Measurements from ENCODE around the gene FOXL2NB.

The FOXL2NB gene

GRCh38 chr3:138935863-138936740 lies 10.9 kb upstream of the FOXL2NB start:
- TF ChIP-seq EZH2phosphoT487 (IDR thresholded peaks at IDR 0.05; ENCODE audit: borderline replicate concordance, low read length) = no peak
- TF ChIP-seq, protein P1, sequence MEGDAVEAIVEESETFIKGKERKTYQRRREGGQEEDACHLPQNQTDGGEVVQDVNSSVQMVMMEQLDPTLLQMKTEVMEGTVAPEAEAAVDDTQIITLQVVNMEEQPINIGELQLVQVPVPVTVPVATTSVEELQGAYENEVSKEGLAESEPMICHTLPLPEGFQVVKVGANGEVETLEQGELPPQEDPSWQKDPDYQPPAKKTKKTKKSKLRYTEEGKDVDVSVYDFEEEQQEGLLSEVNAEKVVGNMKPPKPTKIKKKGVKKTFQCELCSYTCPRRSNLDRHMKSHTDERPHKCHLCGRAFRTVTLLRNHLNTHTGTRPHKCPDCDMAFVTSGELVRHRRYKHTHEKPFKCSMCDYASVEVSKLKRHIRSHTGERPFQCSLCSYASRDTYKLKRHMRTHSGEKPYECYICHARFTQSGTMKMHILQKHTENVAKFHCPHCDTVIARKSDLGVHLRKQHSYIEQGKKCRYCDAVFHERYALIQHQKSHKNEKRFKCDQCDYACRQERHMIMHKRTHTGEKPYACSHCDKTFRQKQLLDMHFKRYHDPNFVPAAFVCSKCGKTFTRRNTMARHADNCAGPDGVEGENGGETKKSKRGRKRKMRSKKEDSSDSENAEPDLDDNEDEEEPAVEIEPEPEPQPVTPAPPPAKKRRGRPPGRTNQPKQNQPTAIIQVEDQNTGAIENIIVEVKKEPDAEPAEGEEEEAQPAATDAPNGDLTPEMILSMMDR (IDR thresholded peaks at IDR 0.05; ENCODE audit: low read depth, low read length, poor library complexity, severe bottlenecking) = peak; percentile 74
- Histone ChIP-seq H3K4me3 (ENCODE audit: low read length) (peak overlapping the region; percentile 54), H3K79me2 (ENCODE audit: control insufficient read depth, low read length) (no peaks in the 10 kb centered on the region), H3K27ac (ENCODE audit: low read depth, low read length) (no peak overlapping the region), H3K4me1 (ENCODE audit: control insufficient read depth, low read length) (peaks cover 4% of the 10 kb centered on the region; the same call in 1 of the 2 replicates), H3K27me3 (ENCODE audit: control insufficient read depth, low read length) (peaks cover 51% of the 10 kb centered on the region), H3K4me2 (ENCODE audit: low read length) (peak overlapping the region; percentile 50), H4K20me1 (ENCODE audit: control insufficient read depth, insufficient read depth, low read depth, low read length) (no peaks in the 10 kb centered on the region), H3K36me3 (ENCODE audit: control insufficient read depth, low read length) (no peaks in the 10 kb centered on the region), H3K9me3 (ENCODE audit: control insufficient read depth, insufficient read depth, low read length) (no peaks in the 10 kb centered on the region), H3F3A (ENCODE audit: control insufficient read depth, insufficient read depth) (no peaks in the 10 kb centered on the region), H3K9me2 (replicated peaks; ENCODE audit: control insufficient read depth, low read length) (no peaks in the 10 kb centered on the region)

DNA sequence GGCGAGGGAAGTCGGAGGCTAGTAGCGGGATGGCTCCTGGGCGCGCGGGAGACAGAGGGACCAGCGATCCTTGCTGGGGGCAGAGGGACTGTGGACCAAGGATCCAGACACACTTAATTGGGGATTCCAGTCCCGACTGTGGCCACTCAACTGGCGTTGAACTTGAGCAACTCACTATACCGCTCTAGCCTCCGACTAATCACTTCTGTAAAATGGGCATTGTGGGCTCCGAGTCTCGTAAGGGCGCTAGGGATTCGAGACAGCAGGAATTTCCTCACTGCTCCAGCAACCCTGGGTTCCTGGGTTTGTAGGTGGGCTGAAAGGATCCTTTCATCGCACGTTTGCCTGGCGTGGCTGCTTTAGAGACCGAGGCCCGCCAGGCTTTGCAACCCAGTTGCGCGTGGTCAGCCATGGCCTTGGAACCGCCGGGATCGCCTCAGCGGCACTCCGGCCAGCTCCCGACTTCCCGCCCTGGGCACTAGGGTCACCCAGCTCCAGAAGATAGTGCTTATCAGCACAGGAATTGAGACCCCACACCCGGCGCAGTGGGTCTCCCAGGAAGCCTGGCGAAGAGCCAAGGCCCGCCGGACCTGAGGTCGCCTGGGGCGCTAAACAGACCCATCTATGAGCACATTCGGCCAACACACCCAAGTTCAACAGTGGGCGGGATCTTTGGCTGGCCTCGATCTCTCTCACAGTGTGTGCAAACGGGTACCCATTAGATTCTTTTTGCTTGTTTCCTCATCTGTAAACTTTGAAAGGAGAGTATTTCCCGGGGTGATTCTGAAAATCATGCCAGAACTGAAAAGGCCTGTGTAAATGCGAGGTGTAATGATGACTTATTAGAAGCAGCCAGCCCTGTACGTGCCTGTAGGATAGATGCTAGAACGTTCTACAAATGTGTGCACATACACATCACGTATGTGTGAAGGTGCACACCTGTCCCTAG lies 10.0 kb upstream of the FOXL2NB start:
- Histone ChIP-seq H3K4me3 (ENCODE audit: low read length) (no peak overlapping the region), H3K36me3 (ENCODE audit: control insufficient read depth, low read length) (no peaks in the 10 kb centered on the region), H3K79me2 (ENCODE audit: control insufficient read depth, low read length) (no peaks in the 10 kb centered on the region), H3K4me1 (ENCODE audit: control insufficient read depth, low read length) (peaks cover 4% of the 10 kb centered on the region; the same call in 1 of the 2 replicates), H4K20me1 (ENCODE audit: control insufficient read depth, insufficient read depth, low read depth, low read length) (no peaks in the 10 kb centered on the region), H3K27ac (ENCODE audit: low read depth, low read length) (no peak overlapping the region), H3K9me3 (ENCODE audit: control insufficient read depth, insufficient read depth, low read length) (no peaks in the 10 kb centered on the region), H3K4me2 (ENCODE audit: low read length) (no peak overlapping the region; the same call in 1 of the 2 replicates), H3F3A (ENCODE audit: control insufficient read depth, insufficient read depth) (no peaks in the 10 kb centered on the region), H3K27me3 (ENCODE audit: control insufficient read depth, low read length) (peaks cover 51% of the 10 kb centered on the region), H3K9me2 (replicated peaks; ENCODE audit: control insufficient read depth, low read length) (no peaks in the 10 kb centered on the region)
- TF ChIP-seq EZH2phosphoT487 (IDR thresholded peaks at IDR 0.05; ENCODE audit: borderline replicate concordance, low read length) = no peak
- TF ChIP-seq, protein P1 (IDR thresholded peaks at IDR 0.05; ENCODE audit: low read depth, low read length, poor library complexity, severe bottlenecking) = no peak

DNA sequence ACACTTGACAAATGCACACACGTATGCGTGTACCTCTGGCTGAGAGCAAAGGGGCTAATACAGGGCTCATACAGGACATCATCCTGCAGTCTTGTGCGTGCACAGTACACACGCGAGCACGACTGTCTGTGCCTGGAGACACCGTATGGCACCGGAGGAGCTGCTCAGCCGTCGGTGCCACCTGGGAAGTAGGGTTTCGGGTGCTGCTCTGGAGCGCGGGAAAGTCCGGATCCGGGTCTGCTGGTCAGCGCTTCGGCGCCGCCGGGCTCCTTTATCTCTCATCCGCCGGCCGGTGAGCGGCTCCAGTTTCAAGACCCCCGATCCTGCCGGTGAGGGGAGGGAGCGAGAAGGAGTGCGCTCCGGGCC lies 9.3 kb upstream of the FOXL2NB start:
- no peak overlapping the region for H3K4me2 ChIP-seq (ENCODE audit: low read length)
- H3K4me3 ChIP-seq (ENCODE audit: low read length) = no peak overlapping the region
- H3K36me3 ChIP-seq (ENCODE audit: control insufficient read depth, low read length) = no peaks in the 10 kb centered on the region
- H3K9me2 ChIP-seq (replicated peaks; ENCODE audit: control insufficient read depth, low read length) = no peaks in the 10 kb centered on the region
- H4K20me1 ChIP-seq (ENCODE audit: control insufficient read depth, insufficient read depth, low read depth, low read length) = no peaks in the 10 kb centered on the region
- no peaks in the 10 kb centered on the region for H3K79me2 ChIP-seq (ENCODE audit: control insufficient read depth, low read length)
- no peaks in the 10 kb centered on the region for H3K9me3 ChIP-seq (ENCODE audit: control insufficient read depth, insufficient read depth, low read length)
- H3K27ac ChIP-seq (ENCODE audit: low read depth, low read length) = no peak overlapping the region
- peaks cover 56% of the 10 kb centered on the region for H3K27me3 ChIP-seq (ENCODE audit: control insufficient read depth, low read length)
- H3K4me1 ChIP-seq (ENCODE audit: control insufficient read depth, low read length) = peaks cover 4% of the 10 kb centered on the region; the same call in 1 of the 2 replicates
- TF ChIP-seq, protein P1 (IDR thresholded peaks at IDR 0.05; ENCODE audit: low read depth, low read length, poor library complexity, severe bottlenecking) = no peak
- TF ChIP-seq EZH2phosphoT487 (IDR thresholded peaks at IDR 0.05; ENCODE audit: borderline replicate concordance, low read length) = peak; percentile 53; the same call in 1 of the 2 replicates
- no peaks in the 10 kb centered on the region for H3F3A ChIP-seq (ENCODE audit: control insufficient read depth, insufficient read depth)
